IPS-18c (cell line): ENCODE results near the gene TMEM178B.

Experiments used
- H3K4me3 ChIP-seq: 2 replicates; pipeline ENCODE4 v1.7.0; 2013; ENCODE audit warnings: low read depth, mild to moderate bottlenecking, low read length, moderate library complexity; ENCODE audit not compliant: insufficient read depth
- H3K9me3 ChIP-seq: one replicate; pipeline ENCODE4 v1.6.1; 2013; ENCODE audit warnings: mild to moderate bottlenecking, low read length, moderate library complexity; ENCODE audit not compliant: control insufficient read depth, insufficient read depth

The TMEM178B gene

GRCh38 chr7:141118767-141119166 lies 44.9 kb downstream of the TMEM178B start:
- no peaks in the 10 kb centered on the region for H3K9me3 ChIP-seq
- no peak overlapping the region for H3K4me3 ChIP-seq

DNA sequence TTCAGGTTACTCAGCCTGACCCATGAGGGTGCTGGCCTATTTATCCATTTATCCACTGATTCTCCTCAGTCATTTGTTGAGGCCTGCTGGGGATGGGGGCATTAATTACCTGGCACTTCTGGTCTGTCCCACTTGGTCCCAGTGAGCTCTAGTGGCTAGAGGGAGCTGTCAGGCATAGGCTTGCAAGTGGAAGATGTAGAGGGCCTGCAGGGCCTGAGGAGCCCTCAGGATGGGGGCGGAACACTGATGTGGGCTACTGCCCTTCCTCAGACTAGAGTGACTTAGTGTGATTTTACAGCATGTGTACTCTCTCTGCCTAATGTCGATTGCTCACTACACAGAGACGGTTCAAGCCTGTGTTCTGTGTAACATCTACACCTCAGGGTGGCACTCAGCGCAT lies 45.3 kb downstream of the TMEM178B start:
- Histone ChIP-seq H3K4me3 (no peak overlapping the region), H3K9me3 (no peaks in the 10 kb centered on the region)

DNA sequence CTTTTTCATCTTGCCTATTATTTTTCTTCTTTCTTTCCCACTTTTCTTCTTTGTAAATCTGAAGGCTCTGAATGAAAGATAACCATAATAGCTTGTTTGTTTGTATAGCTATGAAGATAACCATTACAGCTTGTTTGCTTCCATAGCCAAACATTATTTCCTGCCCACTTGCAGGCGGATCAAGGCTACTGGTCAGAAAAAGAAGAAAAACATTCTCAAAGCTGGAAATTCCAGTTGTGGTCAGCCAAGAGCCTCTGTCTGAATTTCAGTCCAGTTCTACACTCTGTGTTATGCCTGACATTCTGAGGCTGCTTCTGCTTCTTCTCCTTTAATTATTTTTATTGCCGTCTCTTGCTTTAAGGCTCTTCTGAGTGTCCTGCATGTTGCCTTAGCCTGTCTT lies 48.9 kb downstream of the TMEM178B start:
- H3K9me3 ChIP-seq = no peaks in the 10 kb centered on the region
- no peak overlapping the region for H3K4me3 ChIP-seq

DNA sequence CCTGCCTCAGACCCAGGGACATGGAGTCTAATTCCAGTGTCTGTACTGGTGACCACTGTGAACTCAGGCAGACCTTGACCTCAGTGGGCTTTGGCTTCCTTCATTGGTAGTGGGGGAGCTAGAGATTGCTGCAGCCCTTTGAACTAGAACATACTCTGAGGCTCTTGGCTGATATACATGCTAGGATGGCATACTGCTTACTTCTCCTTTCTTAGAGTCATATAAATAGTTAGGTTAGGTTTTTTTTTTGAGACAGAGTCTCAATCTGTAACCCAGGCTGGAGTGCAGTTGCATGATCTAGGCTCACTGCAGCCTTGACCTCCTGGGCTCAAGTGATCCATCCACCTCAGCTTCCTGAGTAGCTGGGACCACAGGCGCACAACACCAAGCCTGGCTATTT lies 49.7 kb downstream of the TMEM178B start:
- Histone ChIP-seq H3K4me3 (no peak overlapping the region), H3K9me3 (no peaks in the 10 kb centered on the region)

GRCh38 chr7:141126107-141126506 lies 52.2 kb downstream of the TMEM178B start:
- no peak overlapping the region for H3K4me3 ChIP-seq
- no peaks in the 10 kb centered on the region for H3K9me3 ChIP-seq

DNA sequence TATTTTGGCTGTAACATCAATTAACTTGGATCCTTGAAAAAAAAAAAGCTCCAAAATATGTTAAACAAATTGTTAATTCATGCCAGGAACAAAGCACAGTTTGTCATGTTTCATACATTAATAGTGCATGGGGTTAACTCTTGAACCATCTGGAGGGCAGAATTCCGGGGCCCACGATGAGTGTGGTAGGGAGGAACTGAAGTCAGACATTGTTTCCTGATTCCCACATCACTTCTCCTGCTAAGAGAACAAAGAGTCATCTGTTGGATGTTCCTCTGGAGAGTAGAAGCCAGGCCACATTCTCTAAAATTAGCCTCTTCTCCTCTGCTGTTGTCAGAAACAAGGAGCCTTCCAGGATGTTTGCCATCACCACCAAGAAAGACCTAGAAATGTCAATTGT lies 54.6 kb downstream of the TMEM178B start:
- Histone ChIP-seq H3K9me3 (no peaks in the 10 kb centered on the region), H3K4me3 (no peak overlapping the region)

- H3K4me3 ChIP-seq = no peak overlapping the region
Observed at GRCh38 chr7:141128931-141129330, 55.1 kb downstream of the TMEM178B start.

GRCh38 chr7:141132671-141133070 lies 58.8 kb downstream of the TMEM178B start:
- H3K4me3 ChIP-seq = no peak overlapping the region
- no peaks in the 10 kb centered on the region for H3K9me3 ChIP-seq

More at GRCh38 chr7:141128931-141129330, 55.1 kb downstream of the TMEM178B start:
- no peaks in the 10 kb centered on the region for H3K9me3 ChIP-seq

GRCh38 chr7:141133646-141134045 lies 59.8 kb downstream of the TMEM178B start:
- H3K9me3 ChIP-seq = no peaks in the 10 kb centered on the region

DNA sequence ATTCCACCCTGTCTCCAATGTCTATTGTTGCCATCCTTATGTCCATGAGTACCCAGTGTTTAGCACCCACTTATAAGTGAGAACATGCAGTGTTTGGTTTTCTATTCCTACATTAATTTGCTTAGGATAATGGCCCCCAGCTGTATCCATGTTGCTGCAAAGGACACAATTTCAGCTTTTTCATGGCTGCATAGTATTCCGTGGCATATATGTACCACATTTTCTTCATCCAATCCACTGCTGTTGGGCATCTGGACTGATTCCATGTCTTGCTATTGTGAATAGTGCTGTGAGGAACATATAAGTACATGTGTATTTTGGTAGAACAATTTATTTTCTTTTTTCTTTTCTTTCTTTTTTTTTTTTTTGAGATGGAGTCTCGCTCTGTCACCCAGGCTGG lies 68.2 kb downstream of the TMEM178B start:
- Histone ChIP-seq H3K4me3 (no peak overlapping the region), H3K9me3 (no peaks in the 10 kb centered on the region)

More at GRCh38 chr7:141133646-141134045, 59.8 kb downstream of the TMEM178B start:
- H3K4me3 ChIP-seq = no peak overlapping the region

GRCh38 chr7:141144921-141145629 lies 71.2 kb downstream of the TMEM178B start:
- Histone ChIP-seq H3K4me3 (no peak overlapping the region), H3K9me3 (no peaks in the 10 kb centered on the region)

DNA sequence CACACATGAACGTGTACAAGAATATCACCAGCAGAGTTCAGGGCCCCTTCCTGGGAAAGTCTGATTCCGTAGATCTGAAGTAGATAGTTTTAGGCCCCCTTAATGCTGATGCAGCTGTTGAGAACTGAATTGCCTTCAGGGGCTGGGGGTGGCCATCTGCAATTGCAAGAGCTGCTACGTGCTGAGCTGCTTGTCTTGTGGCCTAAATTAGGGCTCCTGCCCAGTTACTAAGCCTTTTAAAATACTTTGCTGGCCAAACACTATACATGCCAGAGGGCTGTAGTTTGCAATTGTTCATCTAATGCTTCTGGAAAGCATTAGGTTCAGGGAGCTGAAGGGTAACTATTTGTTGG lies 71.7 kb downstream of the TMEM178B start:
- no peak overlapping the region for H3K4me3 ChIP-seq
- H3K9me3 ChIP-seq = no peaks in the 10 kb centered on the region

DNA sequence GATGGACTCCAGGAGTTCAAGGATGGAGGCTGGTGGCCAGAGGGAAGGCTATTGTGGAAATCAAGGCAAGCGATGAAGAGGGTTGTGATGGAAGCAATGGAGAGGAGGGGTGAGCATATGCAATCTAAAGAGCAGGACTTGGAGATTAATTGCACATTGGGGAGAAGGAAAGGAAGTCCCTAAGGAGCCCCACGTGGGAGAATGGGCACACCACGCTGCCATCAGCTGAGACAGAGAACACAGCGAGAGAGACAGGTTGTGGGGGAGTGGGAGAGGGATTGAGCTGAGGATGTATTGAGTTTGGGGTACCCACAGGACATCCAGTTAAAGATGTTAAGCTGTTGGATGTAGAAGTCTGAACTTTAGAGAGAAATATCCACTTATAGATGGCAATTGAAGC lies 73.6 kb downstream of the TMEM178B start:
- Histone ChIP-seq H3K4me3 (no peak overlapping the region), H3K9me3 (no peaks in the 10 kb centered on the region)

DNA sequence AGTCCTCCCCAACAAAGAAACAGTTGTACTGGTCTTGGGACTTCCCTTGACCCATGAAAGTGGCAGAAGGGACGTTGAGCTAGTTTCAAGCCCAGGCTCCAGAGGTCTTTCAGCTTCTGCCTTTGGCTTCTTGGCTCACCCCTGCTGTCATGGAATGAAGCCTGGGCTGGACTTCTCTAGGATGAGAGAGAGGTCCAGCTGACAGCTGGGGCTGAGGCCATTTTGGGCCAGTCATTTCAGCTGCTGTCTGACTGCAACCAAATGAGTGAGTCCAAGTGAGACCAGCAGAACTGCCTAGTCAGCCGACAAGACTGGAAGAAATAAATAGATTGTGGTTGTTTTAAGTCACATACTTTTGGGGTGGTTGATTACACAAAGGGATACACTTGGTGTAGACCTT lies 76.6 kb downstream of the TMEM178B start:
- no peak overlapping the region for H3K4me3 ChIP-seq
- H3K9me3 ChIP-seq = no peaks in the 10 kb centered on the region

DNA sequence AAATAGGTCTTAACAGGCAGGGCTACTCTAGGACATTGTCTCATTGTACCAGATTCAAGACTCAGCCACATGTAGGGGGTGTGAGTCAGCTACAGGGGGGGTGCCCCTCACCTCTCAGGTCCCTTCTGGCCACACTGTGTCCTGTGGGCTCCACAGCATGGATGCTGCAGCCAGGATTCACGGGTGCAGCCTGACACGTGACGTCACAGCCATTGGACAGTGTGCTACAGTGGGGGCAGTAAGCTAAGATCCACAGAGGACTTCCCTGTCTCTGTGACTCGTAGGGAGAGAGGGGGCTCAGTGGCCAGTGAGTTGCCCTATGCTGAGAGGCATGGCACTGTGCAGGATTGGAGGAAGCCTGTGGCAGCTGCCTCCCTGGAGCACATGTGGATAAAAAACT lies 77.9 kb downstream of the TMEM178B start:
- Histone ChIP-seq H3K4me3 (no peak overlapping the region), H3K9me3 (no peaks in the 10 kb centered on the region)

DNA sequence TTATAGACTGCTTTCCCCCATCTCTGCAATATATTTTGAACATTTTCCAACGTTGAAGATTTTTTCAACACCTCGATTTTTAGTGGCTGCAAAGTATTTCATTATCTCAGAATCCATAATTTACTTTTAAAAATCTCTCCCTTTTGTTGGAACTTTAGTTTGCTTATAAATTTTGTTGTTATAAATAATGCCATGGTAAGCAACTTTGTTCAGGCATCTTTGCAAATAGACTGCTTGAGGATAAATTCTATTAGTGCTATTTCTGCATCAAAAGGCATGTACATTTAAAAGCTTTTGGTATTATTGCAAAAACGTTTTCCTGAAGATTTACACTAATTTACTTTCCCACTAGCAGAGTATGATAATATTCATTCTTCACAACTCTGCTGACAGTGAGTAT lies 79.4 kb downstream of the TMEM178B start:
- Histone ChIP-seq H3K4me3 (no peak overlapping the region), H3K9me3 (no peaks in the 10 kb centered on the region)

DNA sequence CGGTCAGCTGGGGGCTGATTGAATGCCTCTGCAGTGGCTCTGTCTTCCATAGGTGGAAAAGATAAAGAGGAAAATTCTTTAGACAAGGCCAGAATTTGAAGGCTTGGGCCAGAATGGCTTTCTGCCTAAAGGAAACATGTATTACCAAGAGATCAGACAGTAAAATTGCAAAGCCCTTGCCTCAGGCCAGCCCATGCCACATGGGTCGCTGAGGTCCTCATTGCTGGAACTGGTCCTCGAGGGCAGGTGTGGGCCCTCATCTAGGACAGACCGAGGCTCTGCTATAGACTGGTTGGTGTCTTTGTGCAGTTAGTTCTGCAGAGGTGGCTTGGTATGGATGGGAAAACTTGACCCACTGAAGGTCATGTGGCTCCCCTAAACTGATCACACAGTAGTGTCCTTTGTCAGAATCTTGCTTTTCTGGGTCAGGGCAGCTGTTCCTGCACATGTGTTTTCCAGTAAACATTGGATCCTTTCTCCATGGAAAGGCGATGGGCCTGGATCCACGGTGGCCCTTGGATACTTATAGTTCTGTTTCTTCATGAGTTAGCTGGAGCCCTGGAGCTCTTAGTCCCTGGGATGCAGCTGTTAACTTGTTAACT lies 80.4 kb downstream of the TMEM178B start:
- H3K4me3 ChIP-seq = no peak overlapping the region

DNA sequence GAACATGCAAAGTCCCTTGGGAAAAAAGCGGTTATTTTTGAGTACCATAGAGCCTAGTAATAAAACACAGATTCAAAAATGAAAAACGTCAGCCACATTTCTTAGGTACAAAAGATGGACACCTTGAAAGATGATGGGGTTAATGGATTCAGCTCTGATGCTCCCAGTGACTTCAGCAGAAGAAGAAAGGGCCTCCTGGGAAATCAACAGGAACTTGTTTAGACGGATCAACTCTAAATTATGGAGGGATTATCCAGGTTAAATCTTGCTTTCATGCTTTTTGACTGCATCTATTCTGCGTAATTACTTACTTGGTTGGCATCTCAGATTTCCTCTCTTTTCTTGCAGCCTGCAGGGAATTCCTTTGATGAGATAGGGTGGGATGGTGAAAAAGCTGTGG lies 82.5 kb downstream of the TMEM178B start:
- H3K9me3 ChIP-seq = no peaks in the 10 kb centered on the region
- no peak overlapping the region for H3K4me3 ChIP-seq

More for the DNA sequence above, 80.4 kb downstream of the TMEM178B start:
- H3K9me3 ChIP-seq = no peaks in the 10 kb centered on the region
